SK-N-SH (cell line): Measurements from ENCODE around the gene RASA1. TPM values are rescaled to one million over a fixed set of nuclear protein-coding genes. Genes with fewer than 3 reads are reported as not detected.

ENCODE experiments used
- CTCF ChIA-PET: fragments of 300-600, 350-600 bp; formaldehyde crosslinking; extraction: SDS; loops from one replicate; lab custom pipeline; 2021; lab: Yijun Ruan, JAX
- POLR2A ChIA-PET: fragments of 350-600 bp; sonication (Branson Sonifier 250); formaldehyde crosslinking; extraction: SDS; loops from one replicate; lab custom pipeline; 2020; ENCODE audit warnings: antibody characterized with exemption, inconsistent platforms; lab: Yijun Ruan, JAX
- DNase-seq: peaks from one replicate; pipeline ENCODE4 v3.0.0; 2012
- H2AFZ ChIP-seq: fragments of 200-600 bp; sonication (generic); 2 replicates; pipeline ENCODE4 v1.8.1; 2016; ENCODE audit warnings: antibody characterized with exemption, mild to moderate bottlenecking, low read depth
- H3F3A ChIP-seq: fragments of 200-600 bp; sonication (generic); replicated peaks from 2 replicates; pipeline ENCODE3; 2016; ENCODE audit warnings: antibody characterized with exemption, mild to moderate bottlenecking; ENCODE audit not compliant: insufficient read depth
- H3K27ac ChIP-seq, 2 experiments: fragments of 200-500 bp in 1 of 2; fragments of 200-600 bp in 1 of 2; sonication (Bioruptor generic) in 1 of 2; sonication (generic), shearing (Covaris generic) in 1 of 2; 2 replicates each; pipeline versions ENCODE4 v1.5.1 to v1.6.1; 2014 to 2016; ENCODE audit warnings: low read depth in 2 of 2, inconsistent platforms in 1 of 2, low read length in 1 of 2, mild to moderate bottlenecking in 1 of 2, mixed read lengths in 1 of 2
- H3K27me3 ChIP-seq: fragments of 200-600 bp; sonication (generic), shearing (Covaris generic); 2 replicates; pipeline ENCODE4 v1.6.1; 2016; ENCODE audit warnings: mixed run types; ENCODE audit not compliant: insufficient read depth
- H3K36me3 ChIP-seq, 2 experiments: fragments of 200-500 bp in 1 of 2; fragments of 200-600 bp in 1 of 2; sonication (Bioruptor generic) in 1 of 2; sonication (generic) in 1 of 2; replicated peaks in 1 of 2; 2 replicates each; pipeline versions ENCODE3 to v1.5.1; 2014 to 2016; ENCODE audit warnings: low read length in 1 of 2, mild to moderate bottlenecking in 1 of 2; ENCODE audit not compliant: insufficient read depth in 2 of 2, control insufficient read depth in 1 of 2
- H3K4me1 ChIP-seq, 2 experiments: fragments of 200-500 bp in 1 of 2; fragments of 200-600 bp in 1 of 2; sonication (Bioruptor generic) in 1 of 2; sonication (generic), shearing (Covaris generic) in 1 of 2; 2 replicates each; pipeline versions ENCODE4 v1.5.1 to v1.6.1; 2014 to 2016; ENCODE audit warnings: low read depth in 1 of 2, low read length in 1 of 2, mixed run types in 1 of 2; ENCODE audit not compliant: insufficient read depth in 2 of 2, control insufficient read depth in 1 of 2
- H3K4me2 ChIP-seq: fragments of 200-600 bp; sonication (generic), shearing (Covaris generic); 2 replicates; pipeline ENCODE4 v1.6.1; 2017; ENCODE audit warnings: mixed run types
- H3K4me3 ChIP-seq, 2 experiments: fragments of 200-500 bp in 1 of 2; fragments of 200-600 bp in 1 of 2; sonication (Bioruptor generic) in 1 of 2; sonication (generic), shearing (Covaris generic) in 1 of 2; 2 replicates each; pipeline versions ENCODE4 v1.5.1 to v1.8.1; 2014 to 2016; ENCODE audit warnings: low read depth in 2 of 2, inconsistent platforms in 1 of 2, low read length in 1 of 2, mild to moderate bottlenecking in 1 of 2, mixed read lengths in 1 of 2, moderate library complexity in 1 of 2
- H3K79me2 ChIP-seq: fragments of 200-600 bp; sonication (generic); 2 replicates; pipeline ENCODE4 v1.8.1; 2017; ENCODE audit warnings: mild to moderate bottlenecking; ENCODE audit not compliant: insufficient read depth
- H3K9ac ChIP-seq: fragments of 200-600 bp; sonication (generic); 2 replicates; pipeline ENCODE4 v1.6.1; 2017; ENCODE audit warnings: mixed run types
- H3K9me2 ChIP-seq: fragments of 200-600 bp; sonication (generic); 2 replicates; pipeline ENCODE4 v1.6.1; 2017; ENCODE audit warnings: mixed run types
- H3K9me3 ChIP-seq: fragments of 200-600 bp; sonication (generic); 2 replicates; pipeline ENCODE4 v1.6.1; 2017; ENCODE audit warnings: mixed run types, mild to moderate bottlenecking, moderate library complexity
- H4K20me1 ChIP-seq: fragments of 200-600 bp; sonication (generic); 2 replicates; pipeline ENCODE4 v1.6.1; 2017; ENCODE audit warnings: mild to moderate bottlenecking, mixed run types; ENCODE audit not compliant: insufficient read depth
- CHD2 ChIP-seq: fragments of 150-350 bp; IDR thresholded peaks from 2 replicates; pipeline ENCODE4 v1.6.1; 2018; ENCODE audit warnings: low read length; ENCODE audit not compliant: partially characterized antibody
- EP300 ChIP-seq, 2 experiments: IDR thresholded peaks; 2 replicates each; pipeline versions ENCODE4 v1.4.0 to v1.6.1; 2012; ENCODE audit warnings: borderline replicate concordance in 1 of 2, low read depth in 1 of 2, low read length in 1 of 2
- FOXJ3 ChIP-seq: sonication (generic); formaldehyde crosslinking; IDR thresholded peaks from 2 replicates; pipeline ENCODE4 v1.5.1; 2020; ENCODE audit warnings: mild to moderate bottlenecking, missing genetic modification reagents
- FOXM1 ChIP-seq: IDR thresholded peaks from 2 replicates; pipeline ENCODE4 v1.4.0; 2012; ENCODE audit warnings: low read depth, mild to moderate bottlenecking
- JUND ChIP-seq: IDR thresholded peaks from 2 replicates; pipeline ENCODE4 v1.4.0; 2012
- NRF1 ChIP-seq: IDR thresholded peaks from 2 replicates; pipeline ENCODE4 v1.6.1; 2012; ENCODE audit warnings: low read depth, mild to moderate bottlenecking, low read length
- RAD21 ChIP-seq: IDR thresholded peaks from 2 replicates; pipeline ENCODE4 v1.6.1; 2012; ENCODE audit warnings: mild to moderate bottlenecking, low read length
- RCOR1 ChIP-seq: fragments of 150-350 bp; IDR thresholded peaks from 2 replicates; pipeline ENCODE4 v1.6.1; 2017; ENCODE audit warnings: antibody characterized with exemption, low read length
- SIN3A ChIP-seq: IDR thresholded peaks from 2 replicates; pipeline ENCODE4 v1.6.1; 2012; ENCODE audit warnings: low read depth, mild to moderate bottlenecking, low read length, moderate library complexity, borderline replicate concordance
- SMC3 ChIP-seq: IDR thresholded peaks from 2 replicates; pipeline ENCODE4 v1.6.1; 2012; ENCODE audit warnings: low read depth, low read length, improper control_type of control experiment
- TEAD4 ChIP-seq: IDR thresholded peaks from 2 replicates; pipeline ENCODE4 v1.4.0; 2012; ENCODE audit warnings: mild to moderate bottlenecking, borderline replicate concordance; ENCODE audit not compliant: insufficient read depth
- YY1 ChIP-seq: IDR thresholded peaks from 2 replicates; pipeline ENCODE4 v1.4.0; 2012; ENCODE audit warnings: low read depth, mild to moderate bottlenecking
- WGBS: methylation state at CpG from one replicate; pipeline ENCODE4 v1.1.6; 2017; ENCODE audit warnings: low lambda C conversion rate; 5-methylcytosine and 5-hydroxymethylcytosine counted together
- polyA plus RNA-seq, 3 experiments: library from polyadenylated mRNA; depleted of rRNA; stranded (reverse); fragments of >200 nt; gene quantifications; 2 replicates each; pipeline ENCODE4 v1.2.3, GENCODE V29; 2012
- TF ChIP-seq, protein P1 (sequence below): fragments of 200-600 bp; sonication (generic); IDR thresholded peaks from 2 replicates; pipeline ENCODE4 v1.6.1; 2017; ENCODE audit warnings: antibody characterized with exemption, mild to moderate bottlenecking, moderate library complexity
- TF ChIP-seq, protein P2 (sequence below): fragments of 150-350 bp; IDR thresholded peaks from 2 replicates; pipeline ENCODE4 v1.6.1; 2017; ENCODE audit warnings: antibody characterized with exemption, low read length, low read depth, borderline replicate concordance
- TF ChIP-seq, protein P3 (sequence below): IDR thresholded peaks from 2 replicates; pipeline ENCODE4 v1.6.1; 2012; ENCODE audit warnings: mild to moderate bottlenecking, low read depth, low read length, moderate library complexity
- TF ChIP-seq, protein P4 (sequence below): IDR thresholded peaks from 2 replicates; pipeline ENCODE4 v1.4.0; 2012; ENCODE audit warnings: low read depth, borderline replicate concordance

RASA1 gene
- polyA plus RNA-seq, 1 of the 3 experiments (the other 2 are of a cell fraction) = 49.1 TPM

DNA sequence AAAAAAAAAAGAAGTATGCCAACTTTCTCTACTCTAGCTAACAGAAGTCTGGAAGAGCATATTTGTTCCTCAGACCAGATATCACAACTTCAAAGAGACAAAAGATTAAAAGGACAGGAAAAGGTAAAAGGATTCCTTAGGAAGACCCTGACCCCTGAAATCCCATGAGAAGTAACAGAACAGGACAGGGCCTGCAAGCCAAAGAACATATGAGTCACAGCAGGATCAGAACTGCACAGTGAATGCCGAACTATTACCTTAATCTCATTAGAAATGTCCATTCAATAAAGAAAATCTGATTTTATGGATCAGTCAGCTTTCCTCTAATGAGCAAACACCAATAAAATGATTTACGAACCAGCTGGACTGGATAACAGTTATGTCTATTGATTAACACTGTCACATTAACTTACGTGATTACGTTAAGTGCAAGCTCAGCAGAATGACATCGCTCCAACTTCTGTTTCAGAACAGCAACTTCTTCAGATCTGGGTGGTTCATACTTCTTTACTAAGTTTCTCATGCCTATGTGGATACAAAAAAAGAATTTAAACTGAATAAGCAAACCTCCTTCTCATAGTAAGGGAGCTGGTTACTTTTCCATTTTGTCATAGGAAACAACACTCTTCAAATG, 131.4 kb downstream of the RASA1 start:
- H3K4me2 ChIP-seq = no peak overlapping the region
- no peaks in the 10 kb centered on the region for H4K20me1 ChIP-seq
- TF ChIP-seq FOXM1 = no peak
- TF ChIP-seq SIN3A = no peak
- no peak for TF ChIP-seq FOXJ3
- TF ChIP-seq, protein P1, sequence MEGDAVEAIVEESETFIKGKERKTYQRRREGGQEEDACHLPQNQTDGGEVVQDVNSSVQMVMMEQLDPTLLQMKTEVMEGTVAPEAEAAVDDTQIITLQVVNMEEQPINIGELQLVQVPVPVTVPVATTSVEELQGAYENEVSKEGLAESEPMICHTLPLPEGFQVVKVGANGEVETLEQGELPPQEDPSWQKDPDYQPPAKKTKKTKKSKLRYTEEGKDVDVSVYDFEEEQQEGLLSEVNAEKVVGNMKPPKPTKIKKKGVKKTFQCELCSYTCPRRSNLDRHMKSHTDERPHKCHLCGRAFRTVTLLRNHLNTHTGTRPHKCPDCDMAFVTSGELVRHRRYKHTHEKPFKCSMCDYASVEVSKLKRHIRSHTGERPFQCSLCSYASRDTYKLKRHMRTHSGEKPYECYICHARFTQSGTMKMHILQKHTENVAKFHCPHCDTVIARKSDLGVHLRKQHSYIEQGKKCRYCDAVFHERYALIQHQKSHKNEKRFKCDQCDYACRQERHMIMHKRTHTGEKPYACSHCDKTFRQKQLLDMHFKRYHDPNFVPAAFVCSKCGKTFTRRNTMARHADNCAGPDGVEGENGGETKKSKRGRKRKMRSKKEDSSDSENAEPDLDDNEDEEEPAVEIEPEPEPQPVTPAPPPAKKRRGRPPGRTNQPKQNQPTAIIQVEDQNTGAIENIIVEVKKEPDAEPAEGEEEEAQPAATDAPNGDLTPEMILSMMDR = no peak
- no peak for TF ChIP-seq TEAD4
- TF ChIP-seq, protein P2, sequence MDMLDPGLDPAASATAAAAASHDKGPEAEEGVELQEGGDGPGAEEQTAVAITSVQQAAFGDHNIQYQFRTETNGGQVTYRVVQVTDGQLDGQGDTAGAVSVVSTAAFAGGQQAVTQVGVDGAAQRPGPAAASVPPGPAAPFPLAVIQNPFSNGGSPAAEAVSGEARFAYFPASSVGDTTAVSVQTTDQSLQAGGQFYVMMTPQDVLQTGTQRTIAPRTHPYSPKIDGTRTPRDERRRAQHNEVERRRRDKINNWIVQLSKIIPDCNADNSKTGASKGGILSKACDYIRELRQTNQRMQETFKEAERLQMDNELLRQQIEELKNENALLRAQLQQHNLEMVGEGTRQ = no peak
- no peak for TF ChIP-seq JUND
- TF ChIP-seq, protein P3, sequence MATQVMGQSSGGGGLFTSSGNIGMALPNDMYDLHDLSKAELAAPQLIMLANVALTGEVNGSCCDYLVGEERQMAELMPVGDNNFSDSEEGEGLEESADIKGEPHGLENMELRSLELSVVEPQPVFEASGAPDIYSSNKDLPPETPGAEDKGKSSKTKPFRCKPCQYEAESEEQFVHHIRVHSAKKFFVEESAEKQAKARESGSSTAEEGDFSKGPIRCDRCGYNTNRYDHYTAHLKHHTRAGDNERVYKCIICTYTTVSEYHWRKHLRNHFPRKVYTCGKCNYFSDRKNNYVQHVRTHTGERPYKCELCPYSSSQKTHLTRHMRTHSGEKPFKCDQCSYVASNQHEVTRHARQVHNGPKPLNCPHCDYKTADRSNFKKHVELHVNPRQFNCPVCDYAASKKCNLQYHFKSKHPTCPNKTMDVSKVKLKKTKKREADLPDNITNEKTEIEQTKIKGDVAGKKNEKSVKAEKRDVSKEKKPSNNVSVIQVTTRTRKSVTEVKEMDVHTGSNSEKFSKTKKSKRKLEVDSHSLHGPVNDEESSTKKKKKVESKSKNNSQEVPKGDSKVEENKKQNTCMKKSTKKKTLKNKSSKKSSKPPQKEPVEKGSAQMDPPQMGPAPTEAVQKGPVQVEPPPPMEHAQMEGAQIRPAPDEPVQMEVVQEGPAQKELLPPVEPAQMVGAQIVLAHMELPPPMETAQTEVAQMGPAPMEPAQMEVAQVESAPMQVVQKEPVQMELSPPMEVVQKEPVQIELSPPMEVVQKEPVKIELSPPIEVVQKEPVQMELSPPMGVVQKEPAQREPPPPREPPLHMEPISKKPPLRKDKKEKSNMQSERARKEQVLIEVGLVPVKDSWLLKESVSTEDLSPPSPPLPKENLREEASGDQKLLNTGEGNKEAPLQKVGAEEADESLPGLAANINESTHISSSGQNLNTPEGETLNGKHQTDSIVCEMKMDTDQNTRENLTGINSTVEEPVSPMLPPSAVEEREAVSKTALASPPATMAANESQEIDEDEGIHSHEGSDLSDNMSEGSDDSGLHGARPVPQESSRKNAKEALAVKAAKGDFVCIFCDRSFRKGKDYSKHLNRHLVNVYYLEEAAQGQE = no peak
- H3F3A ChIP-seq = peaks cover 61% of the 10 kb centered on the region
- peaks cover 87 to 91% of the 10 kb centered on the region in 2 experiments for H3K36me3 ChIP-seq
- CTCF ChIA-PET = interaction anchor here (1.0 to 3.1 kb wide), 7 partner anchors 8 to 138 kb away, joined by 3 to 39 read pairs (median 5); partner anchors contain the start of genes CCNH and RASA1
- H3K79me2 ChIP-seq = peaks cover 39% of the 10 kb centered on the region; the same call in 1 of the 2 replicates
- peak overlapping the region in 1 of 2 experiments; percentile 45; a peak in 2 of 4 replicates for H3K27ac ChIP-seq
- DNase-seq = no peak
- H3K9me2 ChIP-seq = no peaks in the 10 kb centered on the region
- 88% methylated on average over 5 of the region's 5 CpGs for WGBS
- H2AFZ ChIP-seq = no peak overlapping the region
- H3K9me3 ChIP-seq = no peaks in the 10 kb centered on the region; the same call in 1 of the 2 replicates
- peaks cover 0 to 17% of the 10 kb centered on the region in 2 experiments; a peak in 3 of 4 replicates for H3K4me1 ChIP-seq
- POLR2A ChIA-PET = no interaction called here
- H3K27me3 ChIP-seq = no peaks in the 10 kb centered on the region
- H3K4me3 ChIP-seq = no peak overlapping the region
- no peak overlapping the region for H3K9ac ChIP-seq

DNA sequence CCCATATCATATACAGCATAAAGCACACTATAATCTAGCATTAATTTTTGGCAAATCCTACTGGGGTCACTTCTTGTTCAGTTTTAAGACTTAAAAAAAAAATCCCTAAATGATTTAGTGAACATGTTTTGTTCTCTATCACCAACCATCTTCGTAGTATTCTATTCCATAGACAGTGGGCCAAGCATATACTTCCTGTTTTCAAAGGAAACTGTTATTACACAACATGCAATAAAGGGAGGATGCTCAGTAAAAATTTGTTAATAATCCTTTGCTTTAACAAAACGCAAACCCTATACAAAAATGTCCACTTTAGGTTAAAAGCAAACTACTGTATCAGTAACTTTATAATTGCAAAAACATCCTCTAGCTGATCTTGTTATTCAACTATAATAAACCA, 132.0 kb downstream of the RASA1 start:
- H3K4me1 ChIP-seq = peaks cover 0 to 10% of the 10 kb centered on the region in 2 experiments; a peak in 3 of 4 replicates
- H3K4me2 ChIP-seq = no peak overlapping the region
- peaks cover 56% of the 10 kb centered on the region for H3F3A ChIP-seq
- no peak overlapping the region for H3K9ac ChIP-seq
- H2AFZ ChIP-seq = no peak overlapping the region
- POLR2A ChIA-PET = no interaction called here
- no peaks in the 10 kb centered on the region for H4K20me1 ChIP-seq
- no peaks in the 10 kb centered on the region for H3K27me3 ChIP-seq
- H3K27ac ChIP-seq = peak overlapping the region in 1 of 2 experiments; percentile 45; a peak in 2 of 4 replicates
- H3K36me3 ChIP-seq = peaks cover 87 to 90% of the 10 kb centered on the region in 2 experiments
- no peak for DNase-seq
- H3K9me2 ChIP-seq = no peaks in the 10 kb centered on the region
- CTCF ChIA-PET = interaction anchor here (0.6 to 3.1 kb wide), 16 partner anchors 10 to 386 kb away, joined by 3 to 39 read pairs (median 5); partner anchors contain the start of genes CCNH and RASA1
- H3K9me3 ChIP-seq = no peaks in the 10 kb centered on the region; the same call in 1 of the 2 replicates
- no peak overlapping the region for H3K4me3 ChIP-seq
- 76% methylated on average over 2 of the region's 2 CpGs for WGBS
- peaks cover 36% of the 10 kb centered on the region; the same call in 1 of the 2 replicates for H3K79me2 ChIP-seq
- TF ChIP-seq CHD2 = no peak
- no peak for TF ChIP-seq RAD21
- TF ChIP-seq, protein P4, sequence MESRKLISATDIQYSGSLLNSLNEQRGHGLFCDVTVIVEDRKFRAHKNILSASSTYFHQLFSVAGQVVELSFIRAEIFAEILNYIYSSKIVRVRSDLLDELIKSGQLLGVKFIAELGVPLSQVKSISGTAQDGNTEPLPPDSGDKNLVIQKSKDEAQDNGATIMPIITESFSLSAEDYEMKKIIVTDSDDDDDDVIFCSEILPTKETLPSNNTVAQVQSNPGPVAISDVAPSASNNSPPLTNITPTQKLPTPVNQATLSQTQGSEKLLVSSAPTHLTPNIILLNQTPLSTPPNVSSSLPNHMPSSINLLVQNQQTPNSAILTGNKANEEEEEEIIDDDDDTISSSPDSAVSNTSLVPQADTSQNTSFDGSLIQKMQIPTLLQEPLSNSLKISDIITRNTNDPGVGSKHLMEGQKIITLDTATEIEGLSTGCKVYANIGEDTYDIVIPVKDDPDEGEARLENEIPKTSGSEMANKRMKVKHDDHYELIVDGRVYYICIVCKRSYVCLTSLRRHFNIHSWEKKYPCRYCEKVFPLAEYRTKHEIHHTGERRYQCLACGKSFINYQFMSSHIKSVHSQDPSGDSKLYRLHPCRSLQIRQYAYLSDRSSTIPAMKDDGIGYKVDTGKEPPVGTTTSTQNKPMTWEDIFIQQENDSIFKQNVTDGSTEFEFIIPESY = no peak
- TF ChIP-seq SMC3 = no peak
- no peak for TF ChIP-seq RCOR1
- TF ChIP-seq EP300 (IDR thresholded peaks at IDR 0.05; ENCODE audit: borderline replicate concordance in 1 of 2, low read depth in 1 of 2, low read length in 1 of 2) = no peak
- no peak for TF ChIP-seq YY1
- TF ChIP-seq NRF1 = no peak
